Inferior parietal cortex (tissue), 1 donor: ENCODE data around the gene DCDC2B.

Experiments used
- DNase-seq: peaks from one replicate; pipeline ENCODE4 v3.0.0-alpha.2; 2016; ENCODE audit errors: extremely low spot score

DCDC2B gene

GRCh38 chr1:32195972-32196823 lies 12.7 kb upstream of the DCDC2B start:
- DNase-seq = peak; percentile 20

DNA sequence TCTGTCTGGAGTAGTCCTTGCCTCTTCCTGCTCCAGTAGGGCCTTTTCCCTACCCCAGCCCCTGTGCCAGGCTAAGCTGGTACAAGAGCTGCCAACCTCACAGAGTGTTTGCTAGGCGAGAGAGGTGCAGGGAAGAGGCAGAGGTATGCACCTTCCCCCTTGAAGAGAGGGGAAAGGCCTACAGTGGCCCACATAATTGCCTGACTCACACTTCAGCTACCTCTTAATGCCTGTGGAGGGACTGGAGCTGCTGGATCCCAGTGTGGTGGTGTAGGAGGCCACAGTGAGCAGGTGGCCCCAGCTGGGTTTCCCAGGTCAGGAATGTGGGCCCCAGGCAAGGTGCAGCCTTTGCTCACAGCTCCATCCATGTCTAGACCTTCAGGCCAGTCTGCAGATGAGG lies 11.8 kb upstream of the DCDC2B start:
- no peak for DNase-seq

DNA sequence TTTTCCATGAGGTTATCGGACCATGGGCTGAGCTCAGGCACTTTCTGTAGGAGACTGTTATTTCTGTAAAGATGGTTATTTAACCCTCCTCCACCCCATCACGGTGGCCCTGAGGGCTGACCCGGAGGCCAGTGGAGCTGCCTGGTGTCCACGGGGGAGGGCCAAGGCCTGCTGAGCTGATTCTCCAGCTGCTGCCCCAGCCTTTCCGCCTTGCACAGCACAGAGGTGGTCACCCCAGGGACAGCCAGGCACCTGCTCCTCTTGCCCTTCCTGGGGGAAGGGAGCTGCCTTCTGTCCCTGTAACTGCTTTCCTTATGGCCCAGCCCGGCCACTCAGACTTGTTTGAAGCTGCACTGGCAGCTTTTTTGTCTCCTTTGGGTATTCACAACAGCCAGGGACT lies 11.1 kb upstream of the DCDC2B start:
- DNase-seq = no peak

GRCh38 chr1:32198237-32199042 lies 10.4 kb upstream of the DCDC2B start:
- DNase-seq = no peak

GRCh38 chr1:32199043-32199716 lies 9.7 kb upstream of the DCDC2B start:
- DNase-seq = no peak

GRCh38 chr1:32199717-32200072 lies 9.2 kb upstream of the DCDC2B start:
- DNase-seq = no peak

DNA sequence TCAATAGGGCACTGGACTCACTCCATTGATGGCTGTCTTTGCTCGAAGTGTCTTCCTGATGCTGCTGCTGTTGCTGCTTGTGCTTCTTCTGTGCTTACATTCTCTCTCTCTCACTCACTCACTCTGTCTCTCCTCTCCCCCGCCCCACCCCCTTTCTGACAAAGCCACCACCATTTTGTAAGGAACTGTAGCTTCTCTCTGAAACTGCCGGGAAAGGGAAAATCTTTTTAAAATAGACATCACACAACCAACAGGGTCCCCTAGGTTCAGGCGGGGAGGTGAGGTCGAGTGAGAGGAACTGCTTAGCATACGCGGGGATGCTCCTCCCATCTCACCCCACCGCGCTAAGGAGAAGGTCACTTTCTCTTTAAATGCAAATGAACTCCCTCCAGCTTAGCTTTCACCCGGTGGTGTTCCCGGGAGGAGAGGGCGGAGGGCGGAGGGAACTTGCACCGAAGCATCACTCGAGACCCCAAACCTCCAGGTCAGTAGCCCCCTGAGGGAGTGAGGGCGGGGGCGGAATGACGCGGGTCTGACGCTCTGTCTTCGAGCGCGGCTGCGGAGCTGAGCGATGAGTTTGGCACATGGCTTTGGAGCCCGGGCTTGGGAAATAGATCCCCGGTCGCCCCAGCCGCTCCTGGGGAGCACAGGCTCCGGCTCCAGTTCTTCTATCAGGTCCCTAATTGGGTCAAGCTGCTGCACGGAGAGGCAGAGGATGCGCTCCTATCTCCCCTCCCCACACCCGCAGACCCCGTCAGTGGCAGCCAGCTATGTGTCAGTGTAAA lies 8.5 kb upstream of the DCDC2B start, which contains the start of gene CCDC28B:
TSS of gene CCDC28B (plus strand) at position 370 of the 785 bp plus-strand sequence. CDS start 1,341 bp downstream, outside the sequence.
- peak; percentile 66 for DNase-seq

- peak; percentile 13 for DNase-seq
Observed at GRCh38 chr1:32201011-32201855, 7.7 kb upstream of the DCDC2B start.

- DNase-seq = no peak
Observed at GRCh38 chr1:32204943-32205361, 3.9 kb upstream of the DCDC2B start.

DNA sequence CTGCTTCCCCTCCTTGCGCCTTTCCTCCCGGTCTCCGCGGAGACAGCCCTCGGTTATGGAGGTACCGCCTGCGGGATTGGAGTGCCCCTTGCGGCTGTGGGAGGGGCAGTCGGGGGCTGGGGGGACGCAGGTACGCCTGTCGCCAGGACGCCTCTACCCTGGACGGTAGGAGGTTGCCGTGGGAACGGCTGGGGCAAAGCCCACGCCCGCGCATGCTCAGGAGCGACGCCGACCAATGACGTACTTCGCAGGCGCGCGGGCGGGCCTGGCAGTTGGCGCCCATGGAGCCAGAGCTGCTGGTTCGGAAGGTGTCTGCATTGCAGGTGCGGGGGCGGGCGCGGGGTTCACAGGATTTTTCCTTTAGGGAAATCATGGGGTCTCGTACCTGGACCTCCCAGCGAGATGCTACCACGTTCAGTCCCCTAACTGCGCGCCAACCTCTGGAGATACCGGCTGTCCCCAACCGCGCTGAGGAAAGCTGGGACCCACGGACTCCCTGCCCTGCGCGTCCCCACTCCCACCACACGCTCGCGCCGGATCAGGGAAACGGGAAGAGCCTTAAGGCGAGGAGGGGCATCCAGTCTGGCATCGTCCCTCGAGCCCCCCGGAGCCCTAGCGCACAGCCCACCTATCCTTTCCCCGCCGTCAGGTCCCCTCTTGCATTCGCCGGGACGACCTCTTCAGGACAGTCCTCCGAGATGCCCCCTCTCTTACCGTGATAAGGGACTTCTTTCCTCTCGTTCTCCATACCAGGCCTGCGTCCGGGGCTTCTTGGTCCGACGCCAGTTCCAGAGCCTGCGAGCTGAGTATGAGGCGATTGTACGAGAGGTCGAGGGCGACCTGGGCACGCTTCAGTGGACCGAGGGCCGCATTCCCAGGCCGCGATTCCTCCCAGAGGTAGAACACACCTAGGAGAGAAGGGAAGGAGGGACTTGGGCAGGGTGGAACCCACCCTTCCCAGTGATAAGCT lies 3.2 kb upstream of the DCDC2B start, which contains the start of gene IQCC:
TSS of gene IQCC (plus strand) at position 271 of the 970 bp plus-strand sequence. CDS start at position 282, 11 bp downstream.
- peak; percentile 90 for DNase-seq

DNA sequence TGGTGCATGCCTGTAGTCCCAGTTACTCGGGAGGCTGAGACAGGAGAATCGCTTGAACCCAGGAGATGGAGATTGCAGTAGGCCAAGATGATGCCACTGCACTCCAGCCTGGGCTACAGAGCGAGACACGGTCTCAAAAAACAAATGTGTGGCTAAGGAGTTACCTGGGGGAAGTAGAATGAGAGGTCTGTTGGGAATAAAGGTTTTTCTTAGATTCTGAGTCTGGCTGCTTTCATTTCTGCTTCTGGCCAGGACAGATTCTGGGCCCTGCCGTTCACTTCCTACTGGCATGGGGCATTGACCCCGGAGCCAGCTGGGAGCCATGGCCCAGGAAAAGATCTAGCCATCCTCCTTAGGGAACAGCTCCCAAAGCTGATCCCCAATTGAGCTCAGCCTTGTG lies 420 bp upstream of the DCDC2B start:
- no peak for DNase-seq

- peak; percentile 68 for DNase-seq
Observed at GRCh38 chr1:32215629-32216480, 7.0 kb downstream of the DCDC2B start.

- DNase-seq = no peak
Observed at GRCh38 chr1:32216566-32216965, 7.7 kb downstream of the DCDC2B start.

DNA sequence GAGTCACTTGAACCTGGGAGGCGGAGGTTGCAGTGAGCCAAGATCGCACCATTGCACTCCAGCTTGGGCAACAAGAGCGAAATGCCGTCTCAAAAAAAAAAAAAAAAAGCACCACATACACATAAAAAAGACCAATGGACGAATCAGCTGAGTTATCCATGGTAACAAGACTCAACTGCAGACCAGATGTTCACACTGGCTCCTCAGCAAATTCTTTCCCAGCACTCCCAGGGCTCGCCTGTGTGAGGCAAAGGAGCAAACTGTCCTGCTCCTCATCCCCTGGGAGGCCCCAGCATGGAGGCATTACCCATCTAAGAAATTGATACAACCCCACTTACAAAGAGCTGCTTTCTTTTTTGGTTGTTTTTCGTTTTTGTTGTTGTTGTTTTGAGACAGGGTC lies 10.1 kb downstream of the DCDC2B start:
- no peak for DNase-seq

- DNase-seq = no peak
Observed at GRCh38 chr1:32220746-32221580, 12.1 kb downstream of the DCDC2B start.

DNA sequence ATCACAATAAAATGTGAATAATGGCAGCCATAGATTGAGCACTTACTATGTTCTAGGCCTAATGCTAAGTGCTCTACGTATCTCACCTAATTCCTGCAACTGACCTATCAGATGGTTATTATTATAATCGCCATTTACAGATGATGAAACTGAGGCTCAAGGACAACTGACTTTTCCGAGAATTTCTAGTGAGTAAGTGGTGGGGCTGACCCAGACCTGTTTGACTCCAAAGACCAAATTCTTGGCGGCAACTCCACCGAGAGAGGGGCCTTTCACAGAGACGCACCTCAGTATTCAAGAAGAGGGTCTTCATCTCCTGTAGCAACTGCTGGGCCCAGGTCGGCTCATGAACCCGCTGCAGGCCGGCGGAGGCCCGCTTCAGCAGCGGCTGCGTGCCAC lies 12.7 kb downstream of the DCDC2B start:
- no peak for DNase-seq
